T-helper 9 cell (primary cell): Measurements from ENCODE around the gene SIK3.

Experiments used
- DNase-seq: peaks from one replicate; pipeline ENCODE4 v3.0.0-alpha.2; 2020

Gene SIK3

DNA sequence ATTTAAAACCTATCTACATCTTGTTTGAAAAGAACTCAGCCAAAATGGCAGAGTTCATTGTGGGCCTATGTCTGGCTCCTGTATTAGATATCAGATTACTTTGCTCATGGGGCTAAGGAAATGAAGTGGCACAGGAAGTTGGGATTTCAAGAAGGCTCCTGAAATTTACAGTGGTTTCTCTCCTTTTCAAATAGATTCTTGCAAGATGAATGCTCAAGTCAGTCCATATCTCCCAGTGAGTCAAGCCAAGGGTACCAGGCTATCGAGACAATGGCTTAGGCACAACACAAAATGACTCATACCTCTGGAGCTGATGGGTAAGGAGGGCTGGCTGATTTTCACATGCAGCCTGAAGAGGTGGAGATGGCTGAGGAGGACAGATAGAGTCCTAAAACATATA is 236.7 kb downstream of the SIK3 start:
- no peak for DNase-seq

DNA sequence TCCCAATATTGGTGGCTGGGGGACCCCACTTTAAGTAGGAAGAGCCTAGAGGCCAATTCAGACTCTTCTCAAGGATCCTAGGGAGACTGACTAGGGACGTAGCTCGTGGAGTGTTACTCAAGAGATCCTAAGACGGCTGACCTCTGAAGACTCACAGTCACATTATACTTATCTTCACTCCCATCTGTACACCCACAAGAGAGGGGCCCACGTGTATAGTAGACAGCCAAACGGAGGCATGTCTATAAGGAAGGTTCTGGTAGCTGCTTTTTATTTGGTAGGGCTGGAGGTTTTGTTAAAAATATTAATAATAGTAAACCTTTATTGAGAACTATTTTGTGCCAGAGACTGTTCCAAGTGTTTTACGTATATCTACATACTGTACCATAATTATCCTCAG is 237.9 kb downstream of the SIK3 start:
- no peak for DNase-seq

DNA sequence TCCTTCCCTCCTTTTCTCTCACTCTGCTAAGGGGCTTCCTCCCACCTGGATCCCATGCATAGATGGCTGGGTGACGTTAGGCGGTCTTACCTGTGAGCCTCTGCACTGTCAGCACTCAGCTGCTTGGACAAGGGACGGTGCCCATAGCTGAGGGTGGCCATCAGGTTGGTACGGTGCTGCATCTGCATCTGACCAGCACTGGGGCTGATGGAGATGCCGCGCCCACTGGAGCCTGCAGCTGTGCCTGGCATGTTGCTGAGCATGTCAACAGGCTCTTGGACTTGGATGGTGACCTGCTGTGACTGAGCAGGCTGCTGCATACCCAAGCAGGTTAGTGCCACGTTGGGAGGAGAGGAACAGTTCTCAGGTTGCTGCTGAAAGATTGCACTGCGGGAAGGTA is 239.1 kb downstream of the SIK3 start:
- DNase-seq, result no peak

DNA sequence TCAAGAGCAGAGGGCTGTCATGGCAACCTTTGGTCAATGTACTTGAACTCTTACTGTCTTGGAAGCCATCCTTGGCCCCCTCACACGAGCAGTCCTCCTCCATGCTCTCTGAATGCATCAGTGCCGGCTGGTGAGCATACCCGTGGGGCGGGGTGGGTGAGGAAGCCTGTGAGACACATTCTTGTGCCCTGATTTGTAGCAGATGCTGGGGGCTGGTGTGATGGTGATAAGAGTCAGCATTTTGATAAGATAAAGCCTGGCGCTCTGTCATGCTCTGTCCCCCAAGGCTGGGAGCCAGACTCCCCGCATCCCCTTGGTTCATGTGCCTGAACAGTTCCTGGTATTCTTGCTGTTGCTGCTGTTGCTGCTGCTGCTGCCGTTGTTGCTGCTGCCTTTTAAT is 240.3 kb downstream of the SIK3 start:
- no peak for DNase-seq

DNA sequence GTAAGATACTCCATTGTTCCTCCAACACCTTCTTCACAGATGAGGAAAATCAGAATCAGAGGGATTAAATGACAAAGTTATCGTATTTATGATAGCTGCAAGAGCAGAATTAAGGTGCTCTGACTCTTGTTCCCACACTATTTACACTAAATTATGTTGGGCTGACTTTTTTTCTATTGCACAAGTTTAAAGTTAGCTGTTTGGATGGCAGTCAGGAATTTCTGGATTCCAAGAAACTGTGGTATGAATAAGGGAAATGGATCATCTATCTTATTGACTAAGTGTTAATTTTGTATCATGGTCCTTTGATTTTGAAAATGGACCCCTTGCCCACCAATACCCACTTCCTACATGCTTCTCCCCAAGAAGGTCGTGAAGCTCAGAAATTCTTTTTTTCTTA is 240.9 kb downstream of the SIK3 start:
- DNase-seq, result no peak

DNA sequence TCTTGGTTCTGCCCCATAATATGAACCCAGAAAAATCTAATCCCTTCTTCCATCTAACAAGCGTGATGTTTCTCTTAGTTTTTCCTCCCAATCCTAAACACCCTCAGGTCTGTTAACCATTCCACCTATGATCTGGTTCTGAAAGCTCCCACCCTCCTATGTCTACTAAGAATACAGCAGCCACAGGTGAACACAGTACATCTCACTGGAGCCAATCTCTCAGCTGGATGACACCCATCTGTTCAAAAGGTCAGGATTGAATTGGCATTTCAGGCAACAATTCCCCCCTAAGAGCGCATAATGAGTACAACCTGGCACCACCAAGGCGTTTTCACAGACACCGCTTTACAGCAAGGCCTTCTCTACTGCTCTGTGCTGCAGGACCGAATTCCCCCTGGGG is 241.8 kb downstream of the SIK3 start:
- no peak for DNase-seq

DNA sequence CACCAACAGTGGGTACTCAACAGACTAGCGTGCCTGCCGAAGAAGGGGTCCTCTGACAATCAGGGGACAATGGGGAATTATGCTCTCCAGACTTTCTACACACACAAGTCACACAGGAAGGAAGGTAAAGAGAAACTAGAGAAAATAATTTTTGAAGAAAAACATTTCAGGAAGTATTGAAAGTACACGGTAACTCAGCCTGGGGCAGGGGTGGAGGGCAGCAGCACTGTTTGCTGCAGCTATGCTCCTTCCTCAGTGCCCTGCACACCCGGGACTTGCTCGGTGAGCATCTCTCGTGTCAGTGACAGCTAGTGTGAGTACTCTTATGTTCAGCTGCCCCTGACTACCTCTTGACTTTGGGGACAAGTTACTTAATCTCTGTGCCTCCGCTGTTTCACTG is 242.8 kb downstream of the SIK3 start:
- no peak for DNase-seq

DNA sequence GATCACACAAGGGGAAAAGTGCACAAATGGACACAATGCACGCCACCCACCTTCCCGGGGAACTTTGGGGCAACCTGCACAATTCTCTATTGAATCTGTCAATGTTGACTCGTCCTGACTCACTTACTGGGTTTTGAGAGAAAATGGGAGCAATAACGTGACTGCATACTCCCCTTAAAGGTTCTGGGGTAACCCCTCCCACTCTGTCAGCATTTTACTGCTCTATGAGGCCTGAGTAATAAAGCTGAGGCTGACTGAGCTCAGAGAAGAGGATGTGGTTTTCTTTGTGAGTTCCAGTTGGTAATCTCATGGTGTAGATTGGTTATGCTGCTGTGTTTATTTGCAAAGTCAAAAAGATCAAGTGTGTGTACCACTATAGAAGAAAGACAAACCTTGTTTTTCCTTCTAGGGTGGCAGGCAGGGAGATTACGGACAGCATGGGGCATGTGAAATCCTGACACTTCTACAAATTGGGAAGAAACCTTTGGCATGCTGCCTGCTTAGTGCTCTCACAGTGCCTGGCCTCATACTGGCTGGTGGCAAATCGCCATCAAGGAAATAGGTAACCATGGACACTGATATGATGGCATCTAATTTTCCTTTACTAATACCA is 244.7 kb downstream of the SIK3 start:
- peak; percentile 20 for DNase-seq

DNA sequence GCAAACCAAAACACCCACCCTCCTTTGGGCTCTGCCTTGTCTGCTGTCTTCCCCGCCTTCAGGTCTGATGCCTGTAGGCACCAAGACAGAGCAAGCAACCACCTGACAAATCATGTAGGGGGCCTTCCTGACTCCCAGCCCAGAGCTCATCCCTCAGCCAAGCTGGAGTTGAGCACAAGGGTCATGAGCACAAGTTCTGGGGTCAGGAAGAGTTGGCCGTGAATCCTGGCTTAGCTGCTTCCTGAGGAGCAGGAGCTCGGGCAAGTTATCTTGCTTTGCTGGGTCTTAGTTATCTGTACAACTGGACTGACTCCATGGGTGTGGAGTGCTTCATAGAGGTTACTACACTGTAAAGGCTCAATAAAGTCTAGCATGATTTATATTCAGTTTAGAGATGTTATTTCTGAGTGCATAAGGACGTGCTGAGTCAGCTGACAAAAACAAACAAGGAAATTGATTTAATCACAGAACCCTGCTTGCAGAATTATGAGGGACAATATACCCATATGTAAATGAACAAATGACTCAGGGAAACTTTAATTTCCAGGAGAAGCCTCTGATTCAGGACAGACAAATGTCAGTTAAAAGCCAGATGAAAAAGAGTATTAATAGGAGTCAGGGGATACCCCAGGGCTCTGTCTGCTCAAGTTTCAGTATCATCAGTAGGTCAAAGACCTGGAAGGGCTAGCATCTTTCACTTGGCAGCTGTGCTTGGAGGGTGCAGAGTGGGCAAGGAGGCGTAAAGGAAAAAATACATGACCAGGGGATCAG is 245.8 kb downstream of the SIK3 start:
- no peak for DNase-seq

DNA sequence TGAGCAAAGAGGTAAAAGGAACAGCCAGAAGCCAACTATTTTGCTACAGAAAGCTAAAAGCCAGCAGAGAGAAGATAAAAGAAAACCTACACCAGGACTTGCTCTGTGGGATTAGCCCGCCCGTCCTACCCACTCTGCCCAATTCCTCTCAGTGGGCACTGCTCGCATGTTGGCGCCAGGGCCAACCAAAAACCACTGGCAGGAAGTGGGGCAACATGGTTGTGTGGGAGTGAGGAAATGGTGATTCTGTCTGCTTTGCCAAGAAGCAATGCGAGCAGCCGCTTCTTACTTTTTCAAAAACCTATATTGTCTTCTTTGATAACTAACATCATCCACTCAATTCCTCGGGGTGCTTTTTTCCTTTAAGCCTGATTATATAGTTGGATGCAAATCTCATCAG is 246.6 kb downstream of the SIK3 start:
- peak; percentile 51 for DNase-seq

DNA sequence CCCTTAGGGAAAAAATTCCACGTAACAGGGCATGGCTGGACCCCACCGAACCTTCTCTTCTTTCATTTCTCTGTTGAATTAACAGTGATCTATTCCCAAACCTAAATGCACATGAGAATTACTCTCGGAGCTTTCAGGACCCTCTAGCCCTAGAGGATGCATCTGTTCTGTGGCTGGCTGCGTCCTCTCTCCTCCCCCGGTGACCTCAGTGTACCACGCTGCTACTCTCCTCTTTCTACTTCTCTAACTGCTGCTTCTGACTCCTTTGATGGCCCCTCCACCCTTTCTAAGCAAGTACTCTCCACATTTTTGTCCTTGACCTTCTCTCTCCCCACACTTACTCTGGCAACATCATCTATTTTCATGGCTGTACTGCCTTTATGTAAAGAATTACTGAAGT is 248.7 kb downstream of the SIK3 start:
- no peak for DNase-seq

DNA sequence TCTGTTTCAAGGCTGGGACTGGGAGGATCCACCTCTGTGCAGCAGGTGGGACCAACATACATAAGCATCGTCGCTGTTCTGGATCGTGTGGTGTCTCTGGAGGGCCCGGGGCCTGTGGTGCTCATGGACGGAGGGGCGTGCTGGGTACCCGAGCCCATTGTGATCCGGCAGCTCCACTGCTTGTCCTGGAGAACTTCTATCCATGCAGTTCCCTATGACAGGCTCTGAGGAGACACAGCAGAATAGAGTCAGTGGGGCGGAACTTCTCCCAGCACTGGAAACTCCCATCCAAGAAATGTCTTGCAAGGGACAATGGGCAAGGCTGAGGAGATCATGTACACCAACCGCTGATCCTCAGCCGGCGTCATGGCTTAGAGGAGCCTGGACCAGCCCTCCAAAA is 249.2 kb downstream of the SIK3 start:
- no peak for DNase-seq

DNA sequence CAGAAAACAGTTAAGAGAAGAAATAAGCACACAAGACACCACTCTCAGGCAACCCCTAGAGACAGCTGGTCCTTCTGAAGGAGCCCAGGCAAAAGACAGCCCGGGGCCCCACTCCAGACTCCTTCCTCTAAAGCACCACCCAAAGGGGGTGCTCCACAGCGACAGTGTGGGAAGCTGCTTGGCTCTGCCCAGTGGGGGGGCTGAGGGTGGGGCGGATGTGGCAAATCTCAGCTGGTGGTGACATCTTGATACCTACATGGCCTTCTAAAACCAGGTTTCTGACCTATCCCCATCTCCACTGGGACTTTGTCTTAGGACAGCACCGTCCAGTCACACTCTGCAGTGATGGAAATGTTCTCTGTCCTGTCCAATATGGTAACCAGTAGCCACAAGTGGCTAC is 250.6 kb downstream of the SIK3 start:
- DNase-seq, result no peak

DNA sequence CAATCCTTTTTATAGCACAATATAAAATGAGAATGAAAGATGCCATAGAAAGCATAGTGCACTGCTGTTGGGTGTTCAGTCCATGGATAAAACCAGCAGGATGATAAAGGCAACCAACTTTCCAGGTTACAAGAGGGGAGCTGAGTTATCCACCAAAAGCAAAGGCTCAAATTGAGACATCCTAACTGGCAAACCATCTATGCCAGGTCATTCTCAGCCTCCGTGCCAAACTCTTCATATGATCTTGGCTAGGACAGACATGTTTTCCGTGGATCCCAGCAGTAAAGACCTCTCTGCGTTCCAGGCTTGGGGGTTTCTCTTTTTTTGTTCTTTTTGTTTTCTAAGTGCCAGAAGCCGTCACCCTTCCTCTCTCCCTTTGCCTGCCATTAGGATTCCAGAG is 253.5 kb downstream of the SIK3 start:
- no peak for DNase-seq

DNA sequence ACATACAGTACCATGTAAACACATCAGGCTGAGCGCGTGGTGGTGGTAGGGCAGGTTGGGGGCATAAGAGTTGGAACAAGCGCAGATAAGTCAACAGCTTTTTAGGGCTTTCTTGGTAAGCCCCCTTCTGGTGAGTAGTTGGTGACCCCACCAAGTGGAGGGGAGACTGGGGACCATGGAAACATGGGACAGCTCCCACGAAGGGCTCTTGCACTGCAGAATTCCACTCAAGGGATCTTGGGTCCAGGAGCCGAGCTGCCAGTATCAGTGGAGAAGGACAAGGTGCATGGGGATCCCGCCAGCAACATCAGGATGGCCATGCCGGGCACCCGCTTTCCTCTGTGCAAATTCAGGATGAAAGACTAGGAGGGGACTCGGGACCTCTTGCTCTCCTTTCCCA is 254.6 kb downstream of the SIK3 start:
- no peak for DNase-seq

DNA sequence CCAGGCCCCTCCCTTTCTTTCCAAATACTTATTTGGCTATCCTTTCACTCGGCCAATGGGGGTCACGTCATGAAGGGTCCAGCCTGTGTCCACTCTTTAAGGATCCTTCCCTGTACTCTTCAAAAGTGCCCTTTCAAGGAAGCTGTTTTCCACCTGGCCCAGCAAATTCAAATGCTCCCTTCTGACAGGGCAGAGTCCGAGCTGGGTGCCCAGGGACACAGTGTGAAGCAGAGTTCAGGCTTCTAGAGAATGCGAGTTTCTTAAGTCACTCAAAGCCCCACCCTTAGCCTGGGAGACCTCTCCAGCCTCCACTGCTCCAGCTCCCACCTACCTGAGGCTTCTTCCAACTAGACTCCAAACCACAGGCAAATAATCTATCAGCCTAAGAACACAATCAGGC is 255.3 kb downstream of the SIK3 start:
- no peak for DNase-seq

DNA sequence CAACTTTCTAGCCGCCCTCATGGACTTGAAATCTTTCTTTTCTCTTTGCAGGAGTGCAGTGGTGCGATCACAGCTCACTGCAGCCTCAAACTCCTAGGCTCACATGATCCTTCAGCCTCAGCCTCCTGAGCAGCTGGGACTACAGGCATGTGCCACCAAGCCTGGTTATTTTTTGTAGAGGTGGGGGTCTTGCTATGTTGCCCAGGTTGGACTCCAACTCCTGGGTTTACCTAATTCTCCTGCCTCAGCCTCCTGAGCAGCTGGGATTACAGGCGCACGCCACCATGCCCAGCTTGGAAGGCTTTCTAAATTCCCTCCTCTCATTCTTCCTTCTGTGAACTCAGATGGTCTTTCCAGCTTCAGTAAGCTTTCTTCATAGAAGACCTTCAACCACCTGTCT is 256.1 kb downstream of the SIK3 start:
- no peak for DNase-seq

DNA sequence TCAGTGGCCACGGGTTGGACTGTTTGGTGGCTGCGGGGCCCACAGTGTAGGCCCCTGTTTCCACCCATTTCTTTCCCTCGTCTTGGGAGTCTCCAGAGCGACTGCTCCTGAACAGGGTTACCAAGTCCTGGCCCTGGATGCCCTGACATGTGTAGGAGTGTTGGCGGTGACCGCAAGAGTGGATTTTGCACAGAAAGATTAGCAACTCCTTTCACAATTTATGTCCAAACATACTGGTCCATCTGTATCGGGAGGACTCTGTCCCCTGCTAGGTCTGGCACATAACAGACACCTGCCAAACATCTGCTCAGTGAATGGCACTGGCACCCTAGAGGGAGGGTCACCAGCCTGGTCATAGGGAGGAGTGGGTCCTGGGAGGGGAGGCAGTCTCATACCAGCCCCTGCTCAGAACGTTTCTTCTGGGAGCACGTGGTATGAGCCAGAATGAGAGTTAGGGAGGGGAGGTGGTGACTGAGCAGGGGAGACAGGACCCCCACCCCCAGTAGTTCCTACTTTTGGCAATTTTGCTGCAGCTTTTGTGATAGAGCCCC is 257.4 kb downstream of the SIK3 start:
- no peak for DNase-seq

DNA sequence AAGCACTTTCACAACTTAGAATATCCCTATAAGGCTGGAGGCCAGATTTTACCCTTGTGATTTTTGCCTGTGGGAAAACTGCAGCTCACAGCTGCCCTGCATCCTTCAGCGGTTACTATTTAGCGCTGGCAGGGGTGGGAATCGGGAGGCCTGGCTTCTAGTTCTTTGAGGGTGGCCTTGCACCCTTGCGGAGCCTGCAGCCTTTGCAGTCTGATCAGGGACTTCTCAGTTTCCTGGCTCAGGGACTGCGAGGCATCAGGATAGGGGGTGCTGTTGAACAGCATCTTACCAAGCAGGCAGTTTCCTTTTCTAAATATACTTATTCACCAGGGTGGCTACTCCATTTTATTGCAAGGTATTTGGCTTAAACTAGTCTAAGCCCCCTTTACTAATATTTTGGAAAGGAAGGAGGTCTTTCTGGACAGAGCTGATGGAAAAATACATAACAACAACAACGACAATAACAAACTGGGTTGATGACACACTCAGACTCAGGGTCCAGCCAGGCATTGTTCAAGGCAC is 257.9 kb downstream of the SIK3 start:
- no peak for DNase-seq

DNA sequence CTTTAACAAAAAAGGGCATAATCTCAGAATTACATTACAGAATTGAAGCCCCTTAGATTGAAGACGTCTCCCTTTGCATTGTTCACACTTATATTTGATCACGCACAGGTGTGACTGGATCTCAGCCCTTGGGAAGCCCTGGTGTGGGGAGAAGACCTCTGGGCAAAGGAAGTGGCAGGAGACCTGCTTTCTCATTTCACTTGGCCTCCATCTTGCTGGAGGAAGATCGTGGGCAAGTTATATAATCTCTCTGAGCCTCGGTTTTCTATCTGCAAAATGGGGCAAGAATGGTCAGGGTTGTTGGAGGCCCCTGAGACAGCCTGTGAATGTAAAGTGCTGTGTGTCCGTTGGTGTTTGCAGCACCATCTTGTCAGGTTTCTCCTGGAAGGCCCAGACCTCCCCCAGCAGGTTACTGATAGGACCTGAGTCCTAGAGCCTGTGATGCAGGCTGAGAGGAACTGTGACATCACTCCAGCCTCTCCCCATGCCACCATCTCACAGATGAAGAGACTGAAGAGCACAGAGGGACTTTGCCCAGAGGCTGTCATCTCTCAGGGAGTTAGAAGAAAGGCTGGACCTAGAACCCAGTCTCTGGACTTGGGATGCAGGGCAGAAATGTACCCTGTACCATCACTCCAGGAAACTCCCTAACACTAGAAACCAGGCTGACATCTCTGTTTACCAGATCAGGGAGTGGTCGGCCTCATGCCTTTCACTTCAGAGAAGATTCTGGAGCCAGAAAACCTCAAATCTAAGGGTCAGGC is 259.7 kb downstream of the SIK3 start:
- DNase-seq, result no peak

DNA sequence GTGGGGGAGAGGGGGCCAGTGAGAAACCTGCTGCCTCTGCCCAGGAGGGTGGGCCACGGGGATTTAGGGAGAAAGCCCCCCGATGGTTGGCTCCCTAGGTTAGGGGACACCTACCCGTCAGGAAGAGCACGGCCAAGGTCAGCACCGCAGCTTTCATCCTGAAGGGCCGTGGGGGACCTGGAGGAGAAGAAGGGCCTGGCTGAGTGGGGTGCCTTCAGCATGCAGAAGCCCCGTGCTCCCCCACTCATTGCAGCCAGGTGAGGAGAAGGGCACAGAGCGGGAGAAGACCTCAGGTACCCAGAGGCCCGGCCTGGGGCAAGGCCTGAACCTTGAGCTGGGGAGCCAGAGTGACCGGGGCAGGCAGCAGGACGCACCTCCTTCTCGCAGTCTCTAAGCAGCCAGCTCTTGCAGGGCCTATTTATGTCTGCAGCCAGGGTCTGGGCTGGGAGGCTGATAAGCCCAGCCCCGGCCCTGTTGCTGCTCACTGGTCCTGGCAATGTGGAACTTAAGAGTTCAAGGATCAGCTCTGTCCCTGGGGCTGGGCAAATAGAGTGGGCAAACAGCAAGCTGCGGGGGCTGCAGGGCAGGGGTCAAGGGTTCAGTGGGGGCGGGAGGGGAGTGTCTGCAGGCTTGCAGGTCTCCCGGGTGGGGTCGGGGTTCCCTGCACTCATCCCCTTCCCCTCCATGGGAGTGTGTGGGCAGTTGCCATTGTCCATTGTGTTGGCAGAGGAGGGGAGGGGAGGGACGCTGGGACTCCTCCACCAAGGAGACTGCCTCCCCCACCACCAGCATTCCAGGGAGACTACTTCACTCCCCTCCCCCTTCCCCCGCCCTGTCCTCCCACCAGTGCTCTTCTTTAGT is 260.8 kb downstream of the SIK3 start, which contains the start of gene APOA1:
Gene APOA1 (minus strand): TSS at position 392 of the 861 bp plus-strand sequence. CDS start 235 bp downstream, at position 157.
- DNase-seq, result no peak

DNA sequence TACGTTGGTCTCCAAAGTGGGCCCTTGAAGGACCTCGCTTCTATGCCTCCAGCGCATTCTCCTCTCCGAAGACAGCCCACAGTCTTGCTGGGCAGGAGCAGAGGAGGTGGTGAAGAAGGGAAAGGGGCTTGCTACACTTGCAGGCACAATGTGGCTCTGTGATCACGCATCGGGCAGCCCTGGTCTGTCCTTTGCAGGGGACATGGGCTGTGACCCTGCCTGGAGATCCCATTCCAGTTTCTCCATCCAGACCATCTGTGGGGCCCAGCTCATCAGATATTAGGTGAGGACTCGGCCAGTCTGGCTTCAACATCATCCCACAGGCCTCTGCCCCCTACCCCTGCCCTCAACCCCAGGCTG is 261.6 kb downstream of the SIK3 start:
- DNase-seq, result no peak
